ENCODE data around the gene GGA2. TPM values are rescaled to one million over a fixed set of nuclear protein-coding genes. Genes with fewer than 3 reads are reported as not detected.

The GGA2 gene
- total RNA-seq, 4 donors from 2014 or later: 21.7 to 51.8 (median 36.9) TPM

DNA sequence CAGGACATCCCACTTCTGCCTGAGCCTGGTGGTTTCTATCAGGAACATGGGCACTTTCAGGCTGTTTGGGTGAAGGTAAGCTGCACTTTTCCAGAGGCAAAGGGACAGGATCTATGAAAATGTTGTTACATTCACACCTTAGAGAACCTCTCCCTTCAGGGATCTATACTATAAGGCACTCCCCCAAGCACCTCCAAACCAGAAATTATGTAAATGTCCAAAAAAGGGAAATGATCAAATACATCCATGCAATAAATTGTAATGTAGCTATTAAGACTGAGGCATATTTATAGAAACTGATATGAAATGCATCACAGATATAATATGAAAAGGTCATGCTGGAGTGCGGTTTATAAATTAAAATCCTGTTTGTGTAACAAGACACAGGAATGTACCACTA is 34.0 kb downstream of the GGA2 start:
- TF ChIP-seq, protein P1, sequence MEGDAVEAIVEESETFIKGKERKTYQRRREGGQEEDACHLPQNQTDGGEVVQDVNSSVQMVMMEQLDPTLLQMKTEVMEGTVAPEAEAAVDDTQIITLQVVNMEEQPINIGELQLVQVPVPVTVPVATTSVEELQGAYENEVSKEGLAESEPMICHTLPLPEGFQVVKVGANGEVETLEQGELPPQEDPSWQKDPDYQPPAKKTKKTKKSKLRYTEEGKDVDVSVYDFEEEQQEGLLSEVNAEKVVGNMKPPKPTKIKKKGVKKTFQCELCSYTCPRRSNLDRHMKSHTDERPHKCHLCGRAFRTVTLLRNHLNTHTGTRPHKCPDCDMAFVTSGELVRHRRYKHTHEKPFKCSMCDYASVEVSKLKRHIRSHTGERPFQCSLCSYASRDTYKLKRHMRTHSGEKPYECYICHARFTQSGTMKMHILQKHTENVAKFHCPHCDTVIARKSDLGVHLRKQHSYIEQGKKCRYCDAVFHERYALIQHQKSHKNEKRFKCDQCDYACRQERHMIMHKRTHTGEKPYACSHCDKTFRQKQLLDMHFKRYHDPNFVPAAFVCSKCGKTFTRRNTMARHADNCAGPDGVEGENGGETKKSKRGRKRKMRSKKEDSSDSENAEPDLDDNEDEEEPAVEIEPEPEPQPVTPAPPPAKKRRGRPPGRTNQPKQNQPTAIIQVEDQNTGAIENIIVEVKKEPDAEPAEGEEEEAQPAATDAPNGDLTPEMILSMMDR (IDR thresholded peaks at IDR 0.05): no peak
- TF ChIP-seq EP300 (IDR thresholded peaks at IDR 0.05; ENCODE audit: low read depth): no peak
- no peak for TF ChIP-seq POLR2A (IDR thresholded peaks at IDR 0.05)
- no peak for TF ChIP-seq POLR2AphosphoS5 (IDR thresholded peaks at IDR 0.05)
- no peak overlapping the region for H3K27ac ChIP-seq
- no peaks in the 10 kb centered on the region for H3K4me1 ChIP-seq
- no peaks in the 10 kb centered on the region for H3K9me3 ChIP-seq
- no peak overlapping the region for H3K4me3 ChIP-seq
- in situ Hi-C loops (cut with MboI; ENCODE audit: low pct_ligation_motif_present in 1 of 4, low pct_unique_long_range_greater_than_20kb in 1 of 4, low sequenced_read_pairs in 3 of 4) (no loop called here), intact Hi-C loops (cut with DNase I; ENCODE audit: low total_unique reads) (no loop called here)
- H3K27me3 ChIP-seq: no peaks in the 10 kb centered on the region
- no peak for DNase-seq
- H3K36me3 ChIP-seq: peaks cover 0 to 60% (median 29%) of the 10 kb centered on the region in 4 donors
- 90% methylated on average over 1 of the region's 1 CpG; no CpG with 5 or more reads in 1 of the 2 donors for WGBS, 2 donors (ENCODE audit: low coverage in 1 of 2)

DNA sequence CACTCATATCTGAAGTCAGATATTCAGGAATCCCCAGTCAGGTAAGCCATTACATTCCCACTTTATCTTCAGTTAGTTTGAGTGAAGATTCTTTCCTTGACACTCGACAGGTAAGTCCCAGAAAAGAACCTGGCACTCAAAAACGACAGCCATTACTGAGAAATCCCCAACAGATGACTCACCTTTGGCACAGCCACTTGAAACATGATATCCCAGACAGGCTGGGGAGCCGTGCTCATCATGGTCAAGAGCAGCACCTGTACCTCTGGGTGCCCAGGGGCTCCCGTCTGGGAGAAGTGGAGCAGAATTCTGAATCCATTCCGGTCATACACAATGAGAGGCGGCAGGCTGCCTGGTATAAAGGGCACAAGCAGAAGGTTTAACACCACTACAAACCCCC is 40.5 kb downstream of the GGA2 start:
- WGBS, 2 donors (ENCODE audit: low coverage in 1 of 2): 77 to 80% methylated on average over 2 to 6 of the region's 6 CpGs
- no peaks in the 10 kb centered on the region for H3K27me3 ChIP-seq
- H3K4me3 ChIP-seq: no peak overlapping the region
- no peak overlapping the region for H3K27ac ChIP-seq
- peaks cover 0 to 48% (median 16%) of the 10 kb centered on the region in 4 donors for H3K36me3 ChIP-seq
- H3K9me3 ChIP-seq: no peaks in the 10 kb centered on the region
- TF ChIP-seq EP300 (IDR thresholded peaks at IDR 0.05; ENCODE audit: low read depth) (no peak), POLR2A (IDR thresholded peaks at IDR 0.05) (no peak), POLR2AphosphoS5 (IDR thresholded peaks at IDR 0.05) (no peak)
- TF ChIP-seq, protein P1 (IDR thresholded peaks at IDR 0.05): no peak
- DNase-seq: no peak
- intact Hi-C loops (cut with DNase I; ENCODE audit: low total_unique reads) (no loop called here), in situ Hi-C loops (cut with MboI; ENCODE audit: low pct_ligation_motif_present in 1 of 4, low pct_unique_long_range_greater_than_20kb in 1 of 4, low sequenced_read_pairs in 3 of 4) (no loop called here)
- H3K4me1 ChIP-seq: no peaks in the 10 kb centered on the region

DNA sequence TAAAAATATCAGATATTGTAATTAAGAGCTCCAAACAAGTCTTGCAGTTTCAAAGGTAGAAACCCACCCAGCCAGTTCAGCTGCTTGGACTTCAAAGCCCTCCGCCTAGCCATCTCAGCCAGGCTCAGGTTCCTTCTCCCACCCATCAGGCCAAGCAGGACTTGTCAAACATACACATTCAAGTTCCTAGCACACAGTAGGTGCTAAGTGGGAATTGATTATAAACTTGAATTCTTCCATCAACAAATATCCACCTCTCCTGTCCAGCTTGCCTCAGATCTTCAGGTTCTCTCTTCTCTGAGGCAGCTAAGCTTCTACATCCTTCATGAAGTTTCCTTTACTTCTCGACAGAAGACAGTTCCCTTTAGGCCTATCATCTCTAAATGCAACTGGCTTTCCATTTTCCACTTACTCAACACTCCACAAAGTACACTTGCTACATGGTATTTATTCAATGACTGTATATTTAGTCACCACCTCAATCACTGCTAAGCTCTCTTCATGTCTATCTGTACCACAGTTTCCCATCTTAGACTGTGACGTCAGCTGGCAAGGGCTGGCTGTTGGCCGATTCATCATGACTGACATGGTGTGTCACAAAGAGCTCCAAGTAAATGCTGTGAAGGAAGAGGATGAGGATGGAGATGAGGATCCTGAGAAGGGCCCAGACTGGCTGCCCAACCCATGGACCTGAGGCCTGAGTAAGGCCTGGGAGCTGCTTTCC is 44.0 kb downstream of the GGA2 start:
- DNase-seq: no peak
- TF ChIP-seq, protein P1 (IDR thresholded peaks at IDR 0.05): no peak
- TF ChIP-seq POLR2A (IDR thresholded peaks at IDR 0.05) (no peak), POLR2AphosphoS5 (IDR thresholded peaks at IDR 0.05) (no peak), EP300 (IDR thresholded peaks at IDR 0.05; ENCODE audit: low read depth) (no peak)
- no peak overlapping the region for H3K4me3 ChIP-seq
- H3K9me3 ChIP-seq: no peaks in the 10 kb centered on the region
- 83 to 92% methylated on average over 2 to 4 of the region's 4 CpGs for WGBS, 2 donors (ENCODE audit: low coverage in 1 of 2)
- peaks cover 0 to 31% (median 6%) of the 10 kb centered on the region in 4 donors for H3K36me3 ChIP-seq
- in situ Hi-C loops (cut with MboI; ENCODE audit: low pct_ligation_motif_present in 1 of 4, low pct_unique_long_range_greater_than_20kb in 1 of 4, low sequenced_read_pairs in 3 of 4) (no loop called here), intact Hi-C loops (cut with DNase I; ENCODE audit: low total_unique reads) (no loop called here)
- H3K27ac ChIP-seq: no peak overlapping the region
- H3K4me1 ChIP-seq: peaks cover 0 to 7% (median 4%) of the 10 kb centered on the region in 4 donors
- no peaks in the 10 kb centered on the region for H3K27me3 ChIP-seq

- DNase-seq: no peak
- TF ChIP-seq, protein P1 (IDR thresholded peaks at IDR 0.05): no peak
- TF ChIP-seq POLR2AphosphoS5 (IDR thresholded peaks at IDR 0.05) (no peak), POLR2A (IDR thresholded peaks at IDR 0.05) (no peak), EP300 (IDR thresholded peaks at IDR 0.05; ENCODE audit: low read depth) (no peak)
- Histone ChIP-seq H3K4me1 (peaks cover 0 to 7% (median 4%) of the 10 kb centered on the region in 4 donors), H3K27me3 (no peaks in the 10 kb centered on the region), H3K36me3 (peaks cover 0 to 28% (median 6%) of the 10 kb centered on the region in 4 donors), H3K9me3 (no peaks in the 10 kb centered on the region), H3K27ac (no peak overlapping the region), H3K4me3 (no peak overlapping the region)
- WGBS, 2 donors (ENCODE audit: low coverage in 1 of 2): 97% methylated on average over 2 of the region's 2 CpGs; no CpG with 5 or more reads in 1 of the 2 donors
- in situ Hi-C loops (cut with MboI; ENCODE audit: low pct_ligation_motif_present in 1 of 4, low pct_unique_long_range_greater_than_20kb in 1 of 4, low sequenced_read_pairs in 3 of 4) (no loop called here), intact Hi-C loops (cut with DNase I; ENCODE audit: low total_unique reads) (no loop called here)
Observed at GRCh38 chr16:23465179-23465578, 45.1 kb downstream of the GGA2 start.
